DOHH2 (cell line): ENCODE measurements around the gene RAB11B.

Experiments
- H3F3A ChIP-seq: fragments of 200-600 bp; sonication (generic), shearing (Covaris generic); 2 replicates; pipeline ENCODE4 v1.6.0; 2016; ENCODE audit warnings: antibody characterized with exemption, mild to moderate bottlenecking; ENCODE audit not compliant: control insufficient read depth, insufficient read depth
- H3K27ac ChIP-seq: fragments of 200-600 bp; sonication (generic); 2 replicates; pipeline ENCODE4 v1.5.1; 2014; ENCODE audit warnings: low read depth, mild to moderate bottlenecking, low read length, moderate library complexity
- H3K27me3 ChIP-seq: fragments of 200-600 bp; sonication (generic); 2 replicates; pipeline ENCODE4 v1.6.1; 2014; ENCODE audit warnings: mild to moderate bottlenecking, low read length, mixed read lengths; ENCODE audit not compliant: control insufficient read depth
- H3K36me3 ChIP-seq: fragments of 200-600 bp; sonication (generic); 2 replicates; pipeline ENCODE4 v1.6.1; 2014; ENCODE audit warnings: mild to moderate bottlenecking, low read length, moderate library complexity, mixed read lengths; ENCODE audit not compliant: control insufficient read depth
- H3K4me1 ChIP-seq: fragments of 200-600 bp; sonication (generic); 2 replicates; pipeline ENCODE4 v1.6.1; 2014; ENCODE audit warnings: mild to moderate bottlenecking, low read length, mixed read lengths; ENCODE audit not compliant: control insufficient read depth
- H3K4me2 ChIP-seq: fragments of 200-600 bp; sonication (generic); 2 replicates; pipeline ENCODE4 v1.6.0; 2014; ENCODE audit warnings: mild to moderate bottlenecking, low read length, moderate library complexity
- H3K4me3 ChIP-seq: fragments of 200-600 bp; sonication (generic); 2 replicates; pipeline ENCODE4 v1.5.1; 2014; ENCODE audit warnings: mild to moderate bottlenecking, low read length, mixed read lengths
- H3K79me2 ChIP-seq: fragments of 200-600 bp; sonication (generic); 2 replicates; pipeline ENCODE4 v1.6.1; 2014; ENCODE audit warnings: mild to moderate bottlenecking, low read length, mixed read lengths; ENCODE audit not compliant: control insufficient read depth
- H3K9me2 ChIP-seq: fragments of 200-600 bp; sonication (generic); replicated peaks from 2 replicates; pipeline ENCODE4 v1.6.1; 2014; ENCODE audit warnings: mild to moderate bottlenecking, low read length, mixed read lengths; ENCODE audit not compliant: control insufficient read depth
- H3K9me3 ChIP-seq: fragments of 200-600 bp; sonication (generic); 2 replicates; pipeline ENCODE4 v1.6.1; 2014; ENCODE audit warnings: antibody characterized with exemption, low read length, mixed read lengths; ENCODE audit not compliant: control insufficient read depth, insufficient read depth
- H4K20me1 ChIP-seq: fragments of 200-600 bp; sonication (generic); 2 replicates; pipeline ENCODE4 v1.6.0; 2014; ENCODE audit warnings: low read depth, mild to moderate bottlenecking, antibody characterized with exemption, low read length, moderate library complexity; ENCODE audit not compliant: control insufficient read depth, insufficient read depth
- CTCF ChIP-seq: fragments of 200-600 bp; sonication (generic); IDR thresholded peaks from one replicate; pipeline ENCODE4 v1.5.1; 2014; ENCODE audit warnings: antibody characterized with exemption, mild to moderate bottlenecking, low read depth, low read length; ENCODE audit not compliant: poor library complexity, severe bottlenecking
- EZH2phosphoT487 ChIP-seq: fragments of 200-600 bp; sonication (generic); IDR thresholded peaks from 2 replicates; pipeline ENCODE4 v1.6.1; 2017; ENCODE audit warnings: borderline replicate concordance, mild to moderate bottlenecking, antibody characterized with exemption, low read length, moderate library complexity, mixed read lengths

The RAB11B gene

GRCh38 chr19:8444677-8445487, 54.7 kb downstream of the RAB11B start, which contains the start of gene HNRNPM:
TSS of gene HNRNPM (plus strand) at chr19:8444975. CDS start at chr19:8444999, 24 bp downstream.
- no peaks in the 10 kb centered on the region for H3K9me3 ChIP-seq
- H3K27me3 ChIP-seq: no peaks in the 10 kb centered on the region
- H4K20me1 ChIP-seq: peaks cover 29% of the 10 kb centered on the region
- H3K27ac ChIP-seq: peak within 1 kb of the TSS; percentile 64
- peaks cover 11% of the 10 kb centered on the region for H3F3A ChIP-seq
- peak within 1 kb of the TSS; percentile 78 for H3K4me3 ChIP-seq
- H3K4me2 ChIP-seq: peak within 1 kb of the TSS; percentile 100
- TF ChIP-seq EZH2phosphoT487 (no peak), CTCF (no peak)
- H3K36me3 ChIP-seq: peaks cover 45% of the 10 kb centered on the region
- H3K9me2 ChIP-seq: no peaks in the 10 kb centered on the region
- peaks cover 42% of the 10 kb centered on the region for H3K4me1 ChIP-seq
- peaks cover 55% of the 10 kb centered on the region for H3K79me2 ChIP-seq

- no peaks in the 10 kb centered on the region for H3K9me3 ChIP-seq
- peaks cover 11% of the 10 kb centered on the region for H3F3A ChIP-seq
- peaks cover 34% of the 10 kb centered on the region for H4K20me1 ChIP-seq
- H3K4me1 ChIP-seq: peaks cover 44% of the 10 kb centered on the region
- H3K79me2 ChIP-seq: peaks cover 62% of the 10 kb centered on the region
- no peaks in the 10 kb centered on the region for H3K27me3 ChIP-seq
- peak overlapping the region; percentile 64 for H3K27ac ChIP-seq
- H3K4me2 ChIP-seq: peak overlapping the region; percentile 100
- H3K4me3 ChIP-seq: peak overlapping the region; percentile 78
- no peak for TF ChIP-seq EZH2phosphoT487
- TF ChIP-seq CTCF: no peak
- peaks cover 50% of the 10 kb centered on the region for H3K36me3 ChIP-seq
- H3K9me2 ChIP-seq: no peaks in the 10 kb centered on the region
These were observed 55.4 kb downstream of the RAB11B start for GRCh38 chr19:8445488-8446001.

GRCh38 chr19:8446061-8446709, 56.0 kb downstream of the RAB11B start:
- Histone ChIP-seq H3K9me3 (no peaks in the 10 kb centered on the region), H3K79me2 (peaks cover 68% of the 10 kb centered on the region), H3K27ac (peak overlapping the region; percentile 64), H3K4me2 (peak overlapping the region; percentile 100), H4K20me1 (peaks cover 35% of the 10 kb centered on the region), H3F3A (peaks cover 11% of the 10 kb centered on the region), H3K4me1 (peaks cover 44% of the 10 kb centered on the region), H3K4me3 (peak overlapping the region; percentile 78), H3K36me3 (peaks cover 54% of the 10 kb centered on the region), H3K9me2 (no peaks in the 10 kb centered on the region), H3K27me3 (no peaks in the 10 kb centered on the region)
- TF ChIP-seq CTCF (no peak), EZH2phosphoT487 (no peak)
